ENCODE measurements around the gene PDE4DIP. TPM values are rescaled to one million over a fixed set of nuclear protein-coding genes. Genes with fewer than 3 reads are reported as not detected.
"Not testable (repeated sequence)": the region's sequence is repeated elsewhere in the genome, so short reads cannot be mapped to it uniquely, and the experiment has no call there.

The PDE4DIP gene
- total and polyA plus RNA-seq, 4 experiments from 2014 or later, result 10.1 to 115 (median 68.4) TPM

DNA sequence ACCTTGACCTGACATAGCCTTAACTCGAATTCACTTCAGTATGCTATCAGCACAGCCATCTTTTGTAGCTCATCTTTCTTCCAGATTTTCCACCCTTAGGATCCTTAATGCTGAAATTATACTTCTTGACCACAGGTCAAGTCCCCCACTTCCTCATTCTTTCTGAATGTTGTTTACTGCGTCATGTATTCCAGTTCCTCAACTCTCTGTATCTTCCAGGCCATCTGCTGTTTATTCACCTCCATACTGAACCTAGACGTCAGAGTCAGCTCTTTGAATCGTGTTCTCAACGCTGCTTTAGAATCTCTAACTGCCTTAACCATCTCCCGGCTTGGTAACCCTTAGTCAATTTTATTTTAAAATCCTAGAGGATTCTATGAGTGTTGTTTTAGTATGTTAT, 9.8 kb downstream of the PDE4DIP start:
- H3K4me1 ChIP-seq (ENCODE audit: insufficient read depth, low read length); H3K4me3 Mint-ChIP-seq; DNase-seq; H3K27me3 ChIP-seq (ENCODE audit: insufficient read depth, low read length); POLR2A ChIA-PET (ENCODE audit: partially characterized antibody); H3K4me3 ChIP-seq (ENCODE audit: low read length in 2 of 2); H3K27ac Mint-ChIP-seq; H3K36me3 Mint-ChIP-seq; H3K9me3 ChIP-seq (ENCODE audit: control insufficient read depth in 1 of 2, low read length in 2 of 2); intact Hi-C loops (cut with micrococcal nuclease); H3K4me1 Mint-ChIP-seq; H3K27me3 Mint-ChIP-seq; H3K9me3 Mint-ChIP-seq; CTCF ChIA-PET (ENCODE audit: partially characterized antibody); H3K27ac ChIP-seq (ENCODE audit: low read depth, low read length); H3K36me3 ChIP-seq (ENCODE audit: insufficient read depth, low read length): not testable (repeated sequence)

DNA sequence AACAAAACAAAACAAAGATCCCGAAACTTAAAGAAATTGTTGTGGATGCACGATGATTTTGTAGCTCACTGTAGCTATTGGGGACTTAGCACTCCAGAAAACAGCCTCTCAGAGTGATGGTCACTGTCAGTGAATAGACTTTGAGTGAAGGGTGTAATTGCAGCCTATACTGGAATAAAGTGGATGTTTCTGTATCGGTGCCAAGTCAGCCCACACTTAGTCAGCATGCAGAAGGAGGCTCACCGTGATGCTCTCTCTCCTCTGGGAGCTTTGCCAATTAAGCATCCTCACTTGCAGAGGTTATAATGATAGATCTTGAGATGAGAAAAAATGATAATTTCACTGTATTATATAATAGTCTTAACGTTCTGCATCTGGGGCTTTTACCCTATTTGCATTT, 11.1 kb downstream of the PDE4DIP start:
- CTCF ChIA-PET (ENCODE audit: partially characterized antibody); H3K4me1 Mint-ChIP-seq; DNase-seq; H3K4me3 Mint-ChIP-seq; H3K9me3 ChIP-seq (ENCODE audit: control insufficient read depth in 1 of 2, low read length in 2 of 2); H3K27ac Mint-ChIP-seq; H3K27me3 Mint-ChIP-seq; POLR2A ChIA-PET (ENCODE audit: partially characterized antibody); H3K36me3 Mint-ChIP-seq; H3K4me1 ChIP-seq (ENCODE audit: insufficient read depth, low read length); H3K4me3 ChIP-seq (ENCODE audit: low read length in 2 of 2); intact Hi-C loops (cut with micrococcal nuclease); H3K27me3 ChIP-seq (ENCODE audit: insufficient read depth, low read length); H3K27ac ChIP-seq (ENCODE audit: low read depth, low read length); H3K36me3 ChIP-seq (ENCODE audit: insufficient read depth, low read length); H3K9me3 Mint-ChIP-seq: not testable (repeated sequence)

DNA sequence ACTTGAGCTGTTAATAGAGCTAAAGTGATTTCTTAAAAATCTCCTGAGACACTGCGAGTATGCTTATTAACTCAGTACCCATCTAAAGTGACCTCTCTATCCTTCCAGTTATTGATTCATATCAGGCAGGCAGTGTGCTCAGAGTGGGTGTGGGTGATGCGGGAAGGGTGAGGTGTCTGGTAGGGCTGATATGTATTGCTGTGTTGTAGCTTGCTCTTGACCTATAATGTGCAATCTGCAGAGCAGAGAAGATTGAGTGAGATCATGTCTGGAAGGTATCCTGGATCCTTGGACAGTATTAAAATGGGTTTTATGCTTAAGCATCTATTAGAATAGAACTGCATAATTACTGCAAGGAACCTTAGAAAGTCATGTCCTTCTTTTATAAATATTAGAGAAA, 15.8 kb downstream of the PDE4DIP start:
- H3K9me3 ChIP-seq (ENCODE audit: control insufficient read depth in 1 of 2, low read length in 2 of 2); H3K4me3 Mint-ChIP-seq; H3K27me3 ChIP-seq (ENCODE audit: insufficient read depth, low read length); CTCF ChIA-PET (ENCODE audit: partially characterized antibody); H3K27ac ChIP-seq (ENCODE audit: low read depth, low read length); H3K4me3 ChIP-seq (ENCODE audit: low read length in 2 of 2); intact Hi-C loops (cut with micrococcal nuclease); H3K4me1 Mint-ChIP-seq; H3K36me3 Mint-ChIP-seq; DNase-seq; H3K27me3 Mint-ChIP-seq; H3K4me1 ChIP-seq (ENCODE audit: insufficient read depth, low read length); H3K27ac Mint-ChIP-seq; H3K9me3 Mint-ChIP-seq; H3K36me3 ChIP-seq (ENCODE audit: insufficient read depth, low read length); POLR2A ChIA-PET (ENCODE audit: partially characterized antibody): not testable (repeated sequence)

DNA sequence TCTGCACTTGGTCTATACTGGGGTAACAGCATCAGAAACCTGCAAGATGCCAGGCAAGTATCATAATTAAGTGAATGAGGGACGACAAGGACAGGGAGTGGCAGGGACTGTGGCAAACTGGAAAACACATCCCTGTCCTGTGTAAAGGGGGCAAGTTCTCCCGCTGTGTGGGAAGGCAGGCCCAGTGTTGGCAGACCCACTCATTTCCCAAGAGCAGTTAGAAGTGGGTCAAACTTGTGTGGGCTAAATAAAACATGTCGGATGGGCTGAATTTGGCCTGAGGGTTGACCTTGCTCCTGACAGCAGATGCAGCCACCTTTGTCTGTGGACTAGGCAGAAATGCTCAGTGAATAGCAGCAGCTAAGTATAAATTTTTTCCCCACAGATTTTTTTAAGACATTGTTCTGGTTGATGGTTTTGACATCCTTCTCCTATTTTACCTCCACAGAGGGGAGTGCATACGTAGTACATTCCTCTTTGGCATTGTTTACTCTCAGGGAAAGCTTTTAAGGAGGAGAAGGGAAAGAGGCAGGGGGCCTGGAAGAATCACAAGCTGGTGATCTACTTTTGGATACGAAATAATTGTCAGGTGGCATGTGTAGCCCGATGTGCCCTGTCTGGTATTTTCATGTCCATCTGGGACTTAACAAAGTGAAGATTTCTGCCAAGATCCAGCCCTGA, 16.5 kb downstream of the PDE4DIP start:
- H3K36me3 Mint-ChIP-seq; H3K27ac ChIP-seq (ENCODE audit: low read depth, low read length); intact Hi-C loops (cut with micrococcal nuclease); POLR2A ChIA-PET (ENCODE audit: partially characterized antibody); H3K9me3 ChIP-seq (ENCODE audit: control insufficient read depth in 1 of 2, low read length in 2 of 2); H3K36me3 ChIP-seq (ENCODE audit: insufficient read depth, low read length); CTCF ChIA-PET (ENCODE audit: partially characterized antibody); H3K4me1 ChIP-seq (ENCODE audit: insufficient read depth, low read length); DNase-seq; H3K4me3 ChIP-seq (ENCODE audit: low read length in 2 of 2); H3K27me3 Mint-ChIP-seq; H3K27ac Mint-ChIP-seq; H3K4me1 Mint-ChIP-seq; H3K4me3 Mint-ChIP-seq; H3K9me3 Mint-ChIP-seq; H3K27me3 ChIP-seq (ENCODE audit: insufficient read depth, low read length): not testable (repeated sequence)

GRCh38 chr1:148862590-148862989, 18.4 kb downstream of the PDE4DIP start:
- H3K27me3 ChIP-seq (ENCODE audit: insufficient read depth, low read length); H3K9me3 ChIP-seq (ENCODE audit: control insufficient read depth in 1 of 2, low read length in 2 of 2); H3K4me1 ChIP-seq (ENCODE audit: insufficient read depth, low read length); CTCF ChIA-PET (ENCODE audit: partially characterized antibody); H3K36me3 ChIP-seq (ENCODE audit: insufficient read depth, low read length); H3K4me3 ChIP-seq (ENCODE audit: low read length in 2 of 2); intact Hi-C loops (cut with micrococcal nuclease); POLR2A ChIA-PET (ENCODE audit: partially characterized antibody); H3K27ac Mint-ChIP-seq; H3K27ac ChIP-seq (ENCODE audit: low read depth, low read length); H3K4me3 Mint-ChIP-seq; H3K36me3 Mint-ChIP-seq; H3K4me1 Mint-ChIP-seq; DNase-seq; H3K9me3 Mint-ChIP-seq; H3K27me3 Mint-ChIP-seq: not testable (repeated sequence)

GRCh38 chr1:148868924-148869633, 24.9 kb downstream of the PDE4DIP start:
- H3K9me3 ChIP-seq (ENCODE audit: control insufficient read depth in 1 of 2, low read length in 2 of 2); H3K36me3 Mint-ChIP-seq; H3K27me3 ChIP-seq (ENCODE audit: insufficient read depth, low read length); H3K27ac ChIP-seq (ENCODE audit: low read depth, low read length); H3K4me1 Mint-ChIP-seq; CTCF ChIA-PET (ENCODE audit: partially characterized antibody); H3K27ac Mint-ChIP-seq; H3K4me3 Mint-ChIP-seq; POLR2A ChIA-PET (ENCODE audit: partially characterized antibody); H3K27me3 Mint-ChIP-seq; DNase-seq; H3K9me3 Mint-ChIP-seq; H3K36me3 ChIP-seq (ENCODE audit: insufficient read depth, low read length); H3K4me1 ChIP-seq (ENCODE audit: insufficient read depth, low read length); H3K4me3 ChIP-seq (ENCODE audit: low read length in 2 of 2); intact Hi-C loops (cut with micrococcal nuclease): not testable (repeated sequence)

- H3K4me1 ChIP-seq (ENCODE audit: insufficient read depth, low read length); H3K9me3 Mint-ChIP-seq; H3K4me3 Mint-ChIP-seq; H3K27ac Mint-ChIP-seq; DNase-seq; POLR2A ChIA-PET (ENCODE audit: partially characterized antibody); H3K27me3 ChIP-seq (ENCODE audit: insufficient read depth, low read length); H3K9me3 ChIP-seq (ENCODE audit: control insufficient read depth in 1 of 2, low read length in 2 of 2); H3K36me3 ChIP-seq (ENCODE audit: insufficient read depth, low read length); H3K27me3 Mint-ChIP-seq; CTCF ChIA-PET (ENCODE audit: partially characterized antibody); H3K4me1 Mint-ChIP-seq; intact Hi-C loops (cut with micrococcal nuclease); H3K4me3 ChIP-seq (ENCODE audit: low read length in 2 of 2); H3K36me3 Mint-ChIP-seq; H3K27ac ChIP-seq (ENCODE audit: low read depth, low read length): not testable (repeated sequence)
Observed at GRCh38 chr1:148869634-148869961, 25.4 kb downstream of the PDE4DIP start.
